PFSK-1 (cell line): ENCODE measurements around the gene DOK4.

Source experiments
- FOXP2 ChIP-seq: optimal IDR thresholded peaks from 2 replicates; pipeline ENCODE3; 2011; ENCODE audit warnings: borderline replicate concordance, control low read depth, inconsistent platforms; ENCODE audit not compliant: insufficient read depth; ENCODE audit errors: extremely low read length, extremely low read depth
- POLR2AphosphoS5 ChIP-seq: IDR thresholded peaks from 2 replicates; pipeline ENCODE4 v1.6.1; 2012; ENCODE audit warnings: low read depth, mild to moderate bottlenecking, control low read depth, low read length, moderate library complexity
- REST ChIP-seq, 2 experiments: IDR thresholded peaks; 2 replicates each; pipeline versions ENCODE4 v1.6.1 to v1.8.0; 2011 to 2012; ENCODE audit warnings: low read depth in 2 of 2, low read length in 2 of 2, control low read depth in 1 of 2, inconsistent platforms in 1 of 2, mild to moderate bottlenecking in 1 of 2, moderate library complexity in 1 of 2; ENCODE audit not compliant: insufficient read depth in 1 of 2
- SIN3A ChIP-seq: IDR thresholded peaks from 2 replicates; pipeline ENCODE4 v1.6.1; 2012; ENCODE audit warnings: mild to moderate bottlenecking, low read length, moderate library complexity, borderline replicate concordance; ENCODE audit not compliant: insufficient read depth
- TAF1 ChIP-seq: IDR thresholded peaks from 2 replicates; pipeline ENCODE4 v1.6.1; 2012; ENCODE audit warnings: low read length, control low read depth, borderline replicate concordance; ENCODE audit not compliant: insufficient read depth

The DOK4 gene

GRCh38 chr16:57446531-57447185, 39.6 kb downstream of the DOK4 start:
- no peak for TF ChIP-seq POLR2AphosphoS5
- TF ChIP-seq REST (IDR thresholded peaks at IDR 0.05; ENCODE audit: insufficient read depth in 1 of 2, low read depth in 2 of 2, low read length in 2 of 2): no peak
- no peak for TF ChIP-seq SIN3A
- no peak for TF ChIP-seq FOXP2
- no peak for TF ChIP-seq TAF1

- no peak for TF ChIP-seq SIN3A
- no peak for TF ChIP-seq REST (IDR thresholded peaks at IDR 0.05; ENCODE audit: insufficient read depth in 1 of 2, low read depth in 2 of 2, low read length in 2 of 2)
- no peak for TF ChIP-seq FOXP2
- TF ChIP-seq POLR2AphosphoS5: no peak
- no peak for TF ChIP-seq TAF1
Measured at GRCh38 chr16:57445510-57445909, 40.8 kb downstream of the DOK4 start.

- TF ChIP-seq SIN3A (no peak), FOXP2 (no peak), POLR2AphosphoS5 (no peak), TAF1 (no peak), REST (IDR thresholded peaks at IDR 0.05; ENCODE audit: insufficient read depth in 1 of 2, low read depth in 2 of 2, low read length in 2 of 2) (no peak)
Measured at GRCh38 chr16:57444711-57445110, 41.6 kb downstream of the DOK4 start.

GRCh38 chr16:57435838-57436237, 50.5 kb downstream of the DOK4 start:
- no peak for TF ChIP-seq FOXP2
- TF ChIP-seq REST (IDR thresholded peaks at IDR 0.05; ENCODE audit: insufficient read depth in 1 of 2, low read depth in 2 of 2, low read length in 2 of 2): no peak
- no peak for TF ChIP-seq POLR2AphosphoS5
- no peak for TF ChIP-seq TAF1
- TF ChIP-seq SIN3A: no peak

- TF ChIP-seq SIN3A (no peak), REST (IDR thresholded peaks at IDR 0.05; ENCODE audit: insufficient read depth in 1 of 2, low read depth in 2 of 2, low read length in 2 of 2) (no peak), TAF1 (no peak), FOXP2 (no peak), POLR2AphosphoS5 (no peak)
Measured at GRCh38 chr16:57434003-57434402, 52.3 kb downstream of the DOK4 start.
